Endothelial cell of umbilical vein (primary cell): ENCODE data around the gene RAB8A. TPM values are rescaled to one million over a fixed set of nuclear protein-coding genes. Genes with fewer than 3 reads are reported as not detected.

ENCODE experiments used
- BruUV-seq: library from RNA; stranded (reverse); fragments of 400-500 nt; replicated peaks from 2 replicates; lab custom pipeline; 2021; lab: Mats Ljungman, UMichigan
- CTCF ChIA-PET: fragments of 300-600, 350-600 bp; sonication (Branson Sonifier 250); formaldehyde crosslinking; loops from one replicate; lab custom pipeline; 2021; ENCODE audit warnings: antibody characterized with exemption, inconsistent platforms; lab: Charles Lee
- POLR2A ChIA-PET: fragments of 300-600, 350-600 bp; sonication (Branson Sonifier 250); formaldehyde crosslinking; loops from one replicate; lab custom pipeline; 2021; ENCODE audit warnings: antibody characterized with exemption, inconsistent platforms; lab: Charles Lee
- DNase-seq: peaks from one replicate; pipeline ENCODE4 v3.0.0-alpha.2; 2011; ENCODE audit warnings: low read depth, low spot score
- FAIRE-seq: peaks from 2 replicates; lab custom pipeline; 2011; peaks lifted over from hg19 to GRCh38; lab: Jason Lieb, UNC
- H2AFZ ChIP-seq: 2 replicates; pipeline ENCODE4 v1.6.0; 2012; ENCODE audit warnings: low read depth, low read length, control low read depth, inconsistent platforms
- H3K27ac ChIP-seq: 2 replicates; pipeline ENCODE4 v1.5.1; 2011; ENCODE audit warnings: low read depth, mild to moderate bottlenecking, control low read depth, low read length, moderate library complexity; ENCODE audit not compliant: insufficient read depth
- H3K27me3 ChIP-seq, 2 experiments: 2 replicates each; pipeline versions ENCODE4 v1.6.0 to v1.6.1; 2011; ENCODE audit warnings: low read length in 2 of 2, mixed read lengths in 1 of 2; ENCODE audit not compliant: control insufficient read depth in 2 of 2, insufficient read depth in 2 of 2
- H3K36me3 ChIP-seq, 2 experiments: 2 replicates in 1 of 2; 3 replicates in 1 of 2; pipeline ENCODE4 v1.5.1; 2011; ENCODE audit warnings: low read length in 2 of 2, mild to moderate bottlenecking in 1 of 2, moderate library complexity in 1 of 2; ENCODE audit not compliant: control insufficient read depth in 2 of 2, insufficient read depth in 2 of 2; ENCODE audit errors: extremely low read depth in 1 of 2
- H3K4me1 ChIP-seq: 3 replicates; pipeline ENCODE4 v1.5.1; 2011; ENCODE audit warnings: mild to moderate bottlenecking, low read length; ENCODE audit not compliant: control insufficient read depth, insufficient read depth; ENCODE audit errors: extremely low read depth
- H3K4me2 ChIP-seq: 2 replicates; pipeline ENCODE4 v1.6.1; 2011; ENCODE audit warnings: low read length, control low read depth, mixed read lengths; ENCODE audit not compliant: insufficient read depth
- H3K4me3 ChIP-seq, 3 experiments: fragments of 200-600 bp in 1 of 3; sonication (generic), shearing (Covaris generic) in 1 of 3; replicated peaks in 1 of 3; 2 replicates each; pipeline ENCODE4 v1.5.1; 2011 to 2016; ENCODE audit warnings: control low read depth in 3 of 3, low read length in 3 of 3, mild to moderate bottlenecking in 2 of 3, inconsistent platforms in 1 of 3, low read depth in 1 of 3, moderate library complexity in 1 of 3; ENCODE audit not compliant: insufficient read depth in 1 of 3
- H3K79me2 ChIP-seq: 2 replicates; pipeline ENCODE4 v1.6.0; 2012; ENCODE audit warnings: low read length, inconsistent platforms; ENCODE audit not compliant: control insufficient read depth, insufficient read depth
- H3K9ac ChIP-seq: replicated peaks from 2 replicates; pipeline ENCODE3; 2011; ENCODE audit warnings: low read length, control low read depth; ENCODE audit not compliant: insufficient read depth; ENCODE audit errors: extremely low read depth
- H3K9me1 ChIP-seq: replicated peaks from 3 replicates; pipeline ENCODE4 v1.6.0; 2011; ENCODE audit warnings: mild to moderate bottlenecking, low read length; ENCODE audit not compliant: control insufficient read depth, insufficient read depth; ENCODE audit errors: extremely low read depth
- H3K9me3 ChIP-seq: replicated peaks from 2 replicates; pipeline ENCODE4 v1.5.1; 2012; ENCODE audit warnings: low read length, inconsistent platforms; ENCODE audit not compliant: control insufficient read depth, insufficient read depth
- H4K20me1 ChIP-seq: replicated peaks from 2 replicates; pipeline ENCODE3; 2011; ENCODE audit warnings: mild to moderate bottlenecking, low read length; ENCODE audit not compliant: control insufficient read depth, insufficient read depth; ENCODE audit errors: extremely low read depth
- CTCF ChIP-seq, 2 donors: IDR thresholded peaks; 1 replicate in 1 of 2; 2 replicates in 1 of 2; pipeline ENCODE4 v1.5.1; 2011; ENCODE audit warnings: low read length in 2 of 2, mild to moderate bottlenecking in 2 of 2, moderate library complexity in 2 of 2, control low read depth in 1 of 2, inconsistent platforms in 1 of 2, low read depth in 1 of 2; ENCODE audit not compliant: insufficient read depth in 1 of 2; ENCODE audit errors: extremely low read depth in 1 of 2
- EZH2 ChIP-seq: IDR thresholded peaks from 2 replicates; pipeline ENCODE4 v1.6.1; 2012; ENCODE audit warnings: borderline replicate concordance, low read depth, mild to moderate bottlenecking, moderate library complexity, low read length, inconsistent platforms; ENCODE audit not compliant: severe bottlenecking
- FOS ChIP-seq: IDR thresholded peaks from 2 replicates; pipeline ENCODE4 v1.6.1; 2011; ENCODE audit warnings: mild to moderate bottlenecking, low read length, moderate library complexity, borderline replicate concordance; ENCODE audit not compliant: insufficient read depth
- GATA2 ChIP-seq: IDR thresholded peaks from 2 replicates; pipeline ENCODE4 v1.7.0; 2011; ENCODE audit warnings: low read depth, mild to moderate bottlenecking, moderate library complexity, mixed read lengths, low read length; ENCODE audit not compliant: insufficient read length, insufficient read depth
- JUN ChIP-seq: IDR thresholded peaks from 2 replicates; pipeline ENCODE4 v1.6.1; 2011; ENCODE audit warnings: borderline replicate concordance, low read depth; ENCODE audit not compliant: insufficient read length, insufficient read depth
- MAX ChIP-seq: IDR thresholded peaks from 2 replicates; pipeline ENCODE4 v1.6.1; 2011; ENCODE audit not compliant: insufficient read depth, insufficient read length
- MYC ChIP-seq: IDR thresholded peaks from one replicate; pipeline ENCODE4 v1.6.1; 2011; ENCODE audit warnings: mild to moderate bottlenecking, low read depth, low read length
- POLR2AphosphoS5 ChIP-seq: IDR thresholded peaks from 2 replicates; pipeline ENCODE4 v1.6.1; 2012; ENCODE audit warnings: low read depth, mild to moderate bottlenecking, control low read depth, low read length, moderate library complexity; ENCODE audit not compliant: insufficient read depth
- dilution Hi-C: fragments of 300-500 bp; cut with MboI; formaldehyde crosslinking; loops from one replicate; pipeline ENCODE4 v1.15.0; 2019; ENCODE audit warnings: low sequenced_read_pairs; ENCODE audit not compliant: extremely low pct_ligation_motif_present
- intact Hi-C: fragments of 100-400 bp; cut with micrococcal nuclease; formaldehyde crosslinking; loops from one replicate; pipeline ENCODE4 v1.10.0; 2022
- polyA plus RNA-seq, 4 experiments: library from polyadenylated mRNA; depleted of rRNA in 3 of 4; stranded (reverse) in 3 of 4; unstranded in 1 of 4; fragments of >200 nt; gene quantifications; 2 replicates each; pipeline versions ENCODE4 v1.2.1 to v1.2.3, GENCODE V29; 2011 to 2012; ENCODE audit warnings: missing spikeins in 1 of 4
- total RNA-seq: library from RNA; stranded (reverse); gene quantifications from 2 replicates; pipeline ENCODE4 v1.2.3, GENCODE V29; 2021

Gene RAB8A
- total and polyA plus RNA-seq, 2 donors (not counting 3 experiments of a cell fraction or from before 2014, with no cell fraction given) = 81.5 to 107 TPM

- POLR2A ChIA-PET = no interaction called here
- dilution Hi-C loops = no loop called here
- TF ChIP-seq MAX = no peak
- no peak for TF ChIP-seq FOS
- TF ChIP-seq EZH2 = no peak
- no TSS peak for BruUV-seq
- no peak overlapping the region for H3K4me3 ChIP-seq
- H3K36me3 ChIP-seq = no peaks in the 10 kb centered on the region
- peaks cover 11% of the 10 kb centered on the region for H3K4me1 ChIP-seq
- H3K27ac ChIP-seq = no peak overlapping the region
- H3K4me2 ChIP-seq = no peak overlapping the region
- no peaks in the 10 kb centered on the region for H4K20me1 ChIP-seq
- H2AFZ ChIP-seq = no peak overlapping the region
- H3K79me2 ChIP-seq = no peaks in the 10 kb centered on the region
- CTCF ChIA-PET = no interaction called here
- intact Hi-C loops = no loop called here
- FAIRE-seq (no peak), DNase-seq (no peak)
- H3K27me3 ChIP-seq = no peaks in the 10 kb centered on the region
- no peaks in the 10 kb centered on the region for H3K9me1 ChIP-seq
- no peaks in the 10 kb centered on the region for H3K9me3 ChIP-seq
- H3K9ac ChIP-seq = no peak overlapping the region
These were observed 52.7 kb downstream of the RAB8A start for GRCh38 chr19:16164222-16164890.

- intact Hi-C loops = no loop called here
- TF ChIP-seq JUN = no peak
- TF ChIP-seq MYC = no peak
- TF ChIP-seq MAX = no peak
- TF ChIP-seq EZH2 = no peak
- no peak for TF ChIP-seq POLR2AphosphoS5
- no peak for TF ChIP-seq CTCF (IDR thresholded peaks at IDR 0.05; ENCODE audit: extremely low read depth in 1 of 2, insufficient read depth in 1 of 2, low read depth in 1 of 2, low read length in 2 of 2)
- no peak for TF ChIP-seq FOS
- no peak for TF ChIP-seq GATA2
- peaks cover 4% of the 10 kb centered on the region for H3K4me1 ChIP-seq
- no peaks in the 10 kb centered on the region for H3K9me3 ChIP-seq
- no peaks in the 10 kb centered on the region for H3K36me3 ChIP-seq
- H4K20me1 ChIP-seq = no peaks in the 10 kb centered on the region
- no peaks in the 10 kb centered on the region for H3K9me1 ChIP-seq
- no peaks in the 10 kb centered on the region for H3K27me3 ChIP-seq
- ChIA-PET CTCF (no interaction called here), POLR2A (no interaction called here)
- H2AFZ ChIP-seq = no peak overlapping the region
- no TSS peak for BruUV-seq
- no peak overlapping the region for H3K27ac ChIP-seq
- H3K4me2 ChIP-seq = no peak overlapping the region
- dilution Hi-C loops = no loop called here
- FAIRE-seq = no peak
- H3K79me2 ChIP-seq = no peaks in the 10 kb centered on the region
- H3K4me3 ChIP-seq = no peak overlapping the region
- H3K9ac ChIP-seq = no peak overlapping the region
- no peak for DNase-seq
These were observed 54.7 kb downstream of the RAB8A start for GRCh38 chr19:16166417-16166816.
